Endothelial cell of umbilical vein (primary cell): Measurements from ENCODE around the gene MKLN1. TPM values are rescaled to one million over a fixed set of nuclear protein-coding genes. Genes with fewer than 3 reads are reported as not detected.

ENCODE experiments used
- BruUV-seq: library from RNA; stranded (reverse); fragments of 400-500 nt; replicated peaks from 2 replicates; lab custom pipeline; 2021; lab: Mats Ljungman, UMichigan
- CTCF ChIA-PET: fragments of 300-600, 350-600 bp; sonication (Branson Sonifier 250); formaldehyde crosslinking; loops from one replicate; lab custom pipeline; 2021; ENCODE audit warnings: antibody characterized with exemption, inconsistent platforms; lab: Charles Lee
- POLR2A ChIA-PET: fragments of 300-600, 350-600 bp; sonication (Branson Sonifier 250); formaldehyde crosslinking; loops from one replicate; lab custom pipeline; 2021; ENCODE audit warnings: antibody characterized with exemption, inconsistent platforms; lab: Charles Lee
- DNase-seq: peaks from one replicate; pipeline ENCODE4 v3.0.0-alpha.2; 2011; ENCODE audit warnings: low read depth, low spot score
- FAIRE-seq: peaks from 2 replicates; lab custom pipeline; 2011; peaks lifted over from hg19 to GRCh38; lab: Jason Lieb, UNC
- H2AFZ ChIP-seq: 2 replicates; pipeline ENCODE4 v1.6.0; 2012; ENCODE audit warnings: low read depth, low read length, control low read depth, inconsistent platforms
- H3K27ac ChIP-seq: 2 replicates; pipeline ENCODE4 v1.5.1; 2011; ENCODE audit warnings: low read depth, mild to moderate bottlenecking, control low read depth, low read length, moderate library complexity; ENCODE audit not compliant: insufficient read depth
- H3K27me3 ChIP-seq, 2 experiments: 2 replicates each; pipeline versions ENCODE4 v1.6.0 to v1.6.1; 2011; ENCODE audit warnings: low read length in 2 of 2, mixed read lengths in 1 of 2; ENCODE audit not compliant: control insufficient read depth in 2 of 2, insufficient read depth in 2 of 2
- H3K36me3 ChIP-seq, 2 experiments: 2 replicates in 1 of 2; 3 replicates in 1 of 2; pipeline ENCODE4 v1.5.1; 2011; ENCODE audit warnings: low read length in 2 of 2, mild to moderate bottlenecking in 1 of 2, moderate library complexity in 1 of 2; ENCODE audit not compliant: control insufficient read depth in 2 of 2, insufficient read depth in 2 of 2; ENCODE audit errors: extremely low read depth in 1 of 2
- H3K4me1 ChIP-seq: 3 replicates; pipeline ENCODE4 v1.5.1; 2011; ENCODE audit warnings: mild to moderate bottlenecking, low read length; ENCODE audit not compliant: control insufficient read depth, insufficient read depth; ENCODE audit errors: extremely low read depth
- H3K4me2 ChIP-seq: 2 replicates; pipeline ENCODE4 v1.6.1; 2011; ENCODE audit warnings: low read length, control low read depth, mixed read lengths; ENCODE audit not compliant: insufficient read depth
- H3K4me3 ChIP-seq, 3 experiments: fragments of 200-600 bp in 1 of 3; sonication (generic), shearing (Covaris generic) in 1 of 3; replicated peaks in 1 of 3; 2 replicates each; pipeline ENCODE4 v1.5.1; 2011 to 2016; ENCODE audit warnings: control low read depth in 3 of 3, low read length in 3 of 3, mild to moderate bottlenecking in 2 of 3, inconsistent platforms in 1 of 3, low read depth in 1 of 3, moderate library complexity in 1 of 3; ENCODE audit not compliant: insufficient read depth in 1 of 3
- H3K79me2 ChIP-seq: 2 replicates; pipeline ENCODE4 v1.6.0; 2012; ENCODE audit warnings: low read length, inconsistent platforms; ENCODE audit not compliant: control insufficient read depth, insufficient read depth
- H3K9ac ChIP-seq: replicated peaks from 2 replicates; pipeline ENCODE3; 2011; ENCODE audit warnings: low read length, control low read depth; ENCODE audit not compliant: insufficient read depth; ENCODE audit errors: extremely low read depth
- H3K9me1 ChIP-seq: replicated peaks from 3 replicates; pipeline ENCODE4 v1.6.0; 2011; ENCODE audit warnings: mild to moderate bottlenecking, low read length; ENCODE audit not compliant: control insufficient read depth, insufficient read depth; ENCODE audit errors: extremely low read depth
- H3K9me3 ChIP-seq: replicated peaks from 2 replicates; pipeline ENCODE4 v1.5.1; 2012; ENCODE audit warnings: low read length, inconsistent platforms; ENCODE audit not compliant: control insufficient read depth, insufficient read depth
- H4K20me1 ChIP-seq: replicated peaks from 2 replicates; pipeline ENCODE3; 2011; ENCODE audit warnings: mild to moderate bottlenecking, low read length; ENCODE audit not compliant: control insufficient read depth, insufficient read depth; ENCODE audit errors: extremely low read depth
- EZH2 ChIP-seq: IDR thresholded peaks from 2 replicates; pipeline ENCODE4 v1.6.1; 2012; ENCODE audit warnings: borderline replicate concordance, low read depth, mild to moderate bottlenecking, moderate library complexity, low read length, inconsistent platforms; ENCODE audit not compliant: severe bottlenecking
- FOS ChIP-seq: IDR thresholded peaks from 2 replicates; pipeline ENCODE4 v1.6.1; 2011; ENCODE audit warnings: mild to moderate bottlenecking, low read length, moderate library complexity, borderline replicate concordance; ENCODE audit not compliant: insufficient read depth
- JUN ChIP-seq: IDR thresholded peaks from 2 replicates; pipeline ENCODE4 v1.6.1; 2011; ENCODE audit warnings: borderline replicate concordance, low read depth; ENCODE audit not compliant: insufficient read length, insufficient read depth
- POLR2A ChIP-seq: IDR thresholded peaks from 2 replicates; pipeline ENCODE4 v1.6.1; 2012; ENCODE audit warnings: low read depth, mild to moderate bottlenecking, control low read depth, low read length
- dilution Hi-C: fragments of 300-500 bp; cut with MboI; formaldehyde crosslinking; loops from one replicate; pipeline ENCODE4 v1.15.0; 2019; ENCODE audit warnings: low sequenced_read_pairs; ENCODE audit not compliant: extremely low pct_ligation_motif_present
- intact Hi-C: fragments of 100-400 bp; cut with micrococcal nuclease; formaldehyde crosslinking; loops from one replicate; pipeline ENCODE4 v1.10.0; 2022
- polyA plus RNA-seq, 4 experiments: library from polyadenylated mRNA; depleted of rRNA in 3 of 4; stranded (reverse) in 3 of 4; unstranded in 1 of 4; fragments of >200 nt; gene quantifications; 2 replicates each; pipeline versions ENCODE4 v1.2.1 to v1.2.3, GENCODE V29; 2011 to 2012; ENCODE audit warnings: missing spikeins in 1 of 4
- total RNA-seq: library from RNA; stranded (reverse); gene quantifications from 2 replicates; pipeline ENCODE4 v1.2.3, GENCODE V29; 2021
- TF ChIP-seq, protein P1 (sequence below): IDR thresholded peaks from 2 replicates; pipeline ENCODE4 v1.6.1; 2011; ENCODE audit not compliant: insufficient read depth, insufficient read length
- TF ChIP-seq, protein P2 (sequence below), 2 donors: IDR thresholded peaks; 1 replicate in 1 of 2; 2 replicates in 1 of 2; pipeline ENCODE4 v1.5.1; 2011; ENCODE audit warnings: low read length in 2 of 2, mild to moderate bottlenecking in 2 of 2, moderate library complexity in 2 of 2, control low read depth in 1 of 2, inconsistent platforms in 1 of 2, low read depth in 1 of 2; ENCODE audit not compliant: insufficient read depth in 1 of 2; ENCODE audit errors: extremely low read depth in 1 of 2

MKLN1 gene
- total and polyA plus RNA-seq, 2 donors (not counting 3 experiments of a cell fraction or from before 2014, with no cell fraction given), result 12.2 to 32.1 TPM

DNA sequence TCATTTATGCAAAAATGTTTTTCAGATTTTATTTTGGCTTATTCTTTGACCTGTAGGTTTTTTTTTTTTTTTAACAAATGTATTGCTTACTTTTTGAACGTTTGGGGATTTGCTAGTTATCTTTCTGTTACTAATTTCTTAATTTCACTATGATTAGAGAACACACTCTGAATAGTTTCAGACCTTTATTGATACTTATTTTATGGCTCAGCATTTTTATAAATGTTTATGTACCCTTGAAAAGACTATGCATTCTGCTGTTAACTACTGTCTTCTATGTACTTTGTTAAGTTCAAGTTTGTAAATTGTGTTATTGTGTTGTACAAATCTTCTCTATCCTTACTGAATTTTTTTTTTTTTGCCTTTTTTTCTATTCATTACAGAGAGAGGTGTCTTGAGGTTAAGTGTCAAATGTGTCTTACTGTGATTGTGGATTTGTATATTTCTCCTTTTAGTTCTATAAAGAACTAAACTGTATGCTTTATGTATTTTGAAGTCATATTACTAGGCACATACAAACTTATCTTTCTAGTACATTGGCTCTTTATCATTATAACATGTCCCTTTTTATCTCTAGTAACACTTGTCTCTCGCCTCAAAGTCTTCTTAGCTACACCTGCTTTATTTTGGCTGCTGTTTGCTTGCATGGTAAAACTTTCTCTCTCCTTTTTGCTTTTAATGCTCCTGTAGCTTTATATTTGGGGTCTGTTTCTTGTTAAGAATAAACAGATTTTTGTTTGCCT lies 8.1 kb downstream of the MKLN1 start:
- Histone ChIP-seq H3K79me2 (peaks cover 85% of the 10 kb centered on the region), H3K4me3 (no peak overlapping the region), H2AFZ (no peak overlapping the region), H3K4me2 (no peak overlapping the region), H3K27ac (no peak overlapping the region), H3K9ac (no peak overlapping the region), H3K4me1 (no peaks in the 10 kb centered on the region), H3K27me3 (no peaks in the 10 kb centered on the region), H3K9me3 (peaks cover 2% of the 10 kb centered on the region), H4K20me1 (peaks cover 5% of the 10 kb centered on the region), H3K36me3 (no peaks in the 10 kb centered on the region), H3K9me1 (no peaks in the 10 kb centered on the region)
- no TSS peak for BruUV-seq
- dilution Hi-C loops, result no loop called here
- CTCF ChIA-PET, result interaction anchor here (1.2 kb wide), 1 partner anchor 12 kb away, joined by 4 read pairs; no protein-coding TSS in a partner anchor
- FAIRE-seq (no peak), DNase-seq (no peak)
- POLR2A ChIA-PET, result no interaction called here
- intact Hi-C loops, result no loop called here
- TF ChIP-seq FOS (no peak), JUN (no peak), EZH2 (no peak)
- TF ChIP-seq, protein P1, sequence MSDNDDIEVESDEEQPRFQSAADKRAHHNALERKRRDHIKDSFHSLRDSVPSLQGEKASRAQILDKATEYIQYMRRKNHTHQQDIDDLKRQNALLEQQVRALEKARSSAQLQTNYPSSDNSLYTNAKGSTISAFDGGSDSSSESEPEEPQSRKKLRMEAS, result no peak

DNA sequence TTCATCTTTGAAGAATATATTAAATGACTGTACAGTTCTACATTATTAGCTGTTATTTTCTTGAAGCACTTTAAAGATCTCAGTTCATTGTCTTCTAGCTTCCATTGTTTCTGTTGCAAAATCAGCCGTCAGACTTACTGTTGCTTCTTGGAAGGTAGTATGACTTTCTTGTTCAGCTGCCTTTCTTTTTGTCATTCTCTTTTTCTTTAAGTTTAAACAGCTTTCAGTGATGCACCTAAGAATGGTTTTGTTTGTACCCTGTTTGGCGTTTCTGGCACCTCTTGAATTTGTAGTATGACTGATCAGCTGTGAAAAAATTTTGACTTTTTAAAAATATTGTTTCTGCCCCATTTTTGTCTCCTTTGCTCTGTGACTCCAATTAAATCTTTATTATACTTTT lies 9.3 kb downstream of the MKLN1 start:
- POLR2A ChIA-PET, result no interaction called here
- no peak for FAIRE-seq

More for the DNA sequence above, 9.3 kb downstream of the MKLN1 start:
- BruUV-seq, result no TSS peak
- Histone ChIP-seq H3K9ac (no peak overlapping the region), H3K27me3 (no peaks in the 10 kb centered on the region), H3K4me2 (no peak overlapping the region), H3K4me3 (no peak overlapping the region), H3K9me3 (peaks cover 2% of the 10 kb centered on the region), H3K4me1 (no peaks in the 10 kb centered on the region), H3K79me2 (peaks cover 84% of the 10 kb centered on the region), H3K9me1 (no peaks in the 10 kb centered on the region), H3K27ac (no peak overlapping the region), H3K36me3 (no peaks in the 10 kb centered on the region), H2AFZ (no peak overlapping the region), H4K20me1 (peaks cover 5% of the 10 kb centered on the region)
- dilution Hi-C loops, result no loop called here
- DNase-seq, result no peak
- CTCF ChIA-PET, result interaction anchor here (1.2 kb wide), 1 partner anchor 10 kb away, joined by 4 read pairs; no protein-coding TSS in a partner anchor
- TF ChIP-seq JUN (no peak), POLR2A (no peak), EZH2 (no peak)
- TF ChIP-seq, protein P1, result no peak
- TF ChIP-seq, protein P2, sequence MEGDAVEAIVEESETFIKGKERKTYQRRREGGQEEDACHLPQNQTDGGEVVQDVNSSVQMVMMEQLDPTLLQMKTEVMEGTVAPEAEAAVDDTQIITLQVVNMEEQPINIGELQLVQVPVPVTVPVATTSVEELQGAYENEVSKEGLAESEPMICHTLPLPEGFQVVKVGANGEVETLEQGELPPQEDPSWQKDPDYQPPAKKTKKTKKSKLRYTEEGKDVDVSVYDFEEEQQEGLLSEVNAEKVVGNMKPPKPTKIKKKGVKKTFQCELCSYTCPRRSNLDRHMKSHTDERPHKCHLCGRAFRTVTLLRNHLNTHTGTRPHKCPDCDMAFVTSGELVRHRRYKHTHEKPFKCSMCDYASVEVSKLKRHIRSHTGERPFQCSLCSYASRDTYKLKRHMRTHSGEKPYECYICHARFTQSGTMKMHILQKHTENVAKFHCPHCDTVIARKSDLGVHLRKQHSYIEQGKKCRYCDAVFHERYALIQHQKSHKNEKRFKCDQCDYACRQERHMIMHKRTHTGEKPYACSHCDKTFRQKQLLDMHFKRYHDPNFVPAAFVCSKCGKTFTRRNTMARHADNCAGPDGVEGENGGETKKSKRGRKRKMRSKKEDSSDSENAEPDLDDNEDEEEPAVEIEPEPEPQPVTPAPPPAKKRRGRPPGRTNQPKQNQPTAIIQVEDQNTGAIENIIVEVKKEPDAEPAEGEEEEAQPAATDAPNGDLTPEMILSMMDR (IDR thresholded peaks at IDR 0.05; ENCODE audit: extremely low read depth in 1 of 2, insufficient read depth in 1 of 2, low read depth in 1 of 2, low read length in 2 of 2), result no peak
- intact Hi-C loops, result no loop called here
